Suprapubic skin (tissue), 4 donors: Measurements from ENCODE around the gene CRYBG2.

ENCODE experiments used
- EP300 ChIP-seq: sonication (generic); formaldehyde crosslinking; IDR thresholded peaks from one replicate; pipeline ENCODE4 v1.6.1; 2017; ENCODE audit warnings: antibody characterized with exemption
- POLR2AphosphoS5 ChIP-seq, 3 donors: sonication (generic); formaldehyde crosslinking; IDR thresholded peaks; one replicate each; pipeline ENCODE4 v1.6.1; 2017; ENCODE audit warnings: antibody characterized with exemption in 3 of 3
- TF ChIP-seq, protein P1 (sequence below), 2 donors: fragments of 200-600 bp in 1 of 2; fragments of 450-650 bp in 1 of 2; sonication (generic) in 1 of 2; IDR thresholded peaks; one replicate each; pipeline ENCODE4 v1.5.1; 2016 to 2019; ENCODE audit warnings: antibody characterized with exemption in 2 of 2, mild to moderate bottlenecking in 1 of 2, moderate library complexity in 1 of 2

DNA sequence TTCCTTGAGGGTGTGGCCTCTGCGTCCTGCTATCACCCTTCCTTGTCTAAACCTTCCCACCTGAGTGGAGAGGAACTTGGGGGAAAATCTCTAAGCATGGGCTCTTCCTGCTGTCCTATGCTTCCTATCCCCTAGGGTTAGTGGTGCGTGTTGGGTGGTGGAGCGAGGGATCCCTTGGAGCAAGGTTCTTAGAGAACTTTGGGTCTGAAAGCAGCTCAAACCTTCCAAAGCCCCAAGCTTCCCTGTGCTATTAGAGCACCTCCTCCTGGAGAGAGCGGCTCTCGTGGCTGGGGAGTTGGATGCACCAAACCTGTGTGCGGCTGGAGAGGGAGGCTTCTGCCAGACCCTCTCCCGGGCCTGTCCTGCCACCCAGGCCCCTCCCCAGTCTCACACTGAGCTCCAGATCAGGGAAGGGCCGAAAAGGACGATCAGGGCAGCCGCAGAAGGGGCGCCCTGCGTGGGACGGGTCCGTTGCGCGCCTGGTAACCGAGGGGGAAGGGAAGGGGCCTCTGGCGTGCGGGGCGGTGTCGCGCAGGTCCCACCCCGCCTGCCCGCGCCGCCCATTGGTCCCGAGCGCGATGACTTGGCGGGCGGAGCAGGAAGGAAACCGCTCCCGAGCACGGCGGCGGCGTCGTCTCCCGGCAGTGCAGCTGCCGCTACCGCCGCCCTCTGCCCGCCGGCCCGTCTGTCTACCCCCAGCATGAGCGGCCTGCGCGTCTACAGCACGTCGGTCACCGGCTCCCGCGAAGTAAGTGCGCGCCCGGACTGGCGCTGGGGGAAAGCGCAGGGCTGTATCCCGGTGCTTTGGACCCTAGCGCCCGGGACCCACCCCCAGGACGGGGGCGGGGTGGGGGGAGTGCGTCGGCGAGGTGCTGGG, 74.2 kb downstream of the CRYBG2 start, which contains the start of gene SH3BGRL3:
- TF ChIP-seq, protein P1, sequence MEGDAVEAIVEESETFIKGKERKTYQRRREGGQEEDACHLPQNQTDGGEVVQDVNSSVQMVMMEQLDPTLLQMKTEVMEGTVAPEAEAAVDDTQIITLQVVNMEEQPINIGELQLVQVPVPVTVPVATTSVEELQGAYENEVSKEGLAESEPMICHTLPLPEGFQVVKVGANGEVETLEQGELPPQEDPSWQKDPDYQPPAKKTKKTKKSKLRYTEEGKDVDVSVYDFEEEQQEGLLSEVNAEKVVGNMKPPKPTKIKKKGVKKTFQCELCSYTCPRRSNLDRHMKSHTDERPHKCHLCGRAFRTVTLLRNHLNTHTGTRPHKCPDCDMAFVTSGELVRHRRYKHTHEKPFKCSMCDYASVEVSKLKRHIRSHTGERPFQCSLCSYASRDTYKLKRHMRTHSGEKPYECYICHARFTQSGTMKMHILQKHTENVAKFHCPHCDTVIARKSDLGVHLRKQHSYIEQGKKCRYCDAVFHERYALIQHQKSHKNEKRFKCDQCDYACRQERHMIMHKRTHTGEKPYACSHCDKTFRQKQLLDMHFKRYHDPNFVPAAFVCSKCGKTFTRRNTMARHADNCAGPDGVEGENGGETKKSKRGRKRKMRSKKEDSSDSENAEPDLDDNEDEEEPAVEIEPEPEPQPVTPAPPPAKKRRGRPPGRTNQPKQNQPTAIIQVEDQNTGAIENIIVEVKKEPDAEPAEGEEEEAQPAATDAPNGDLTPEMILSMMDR (IDR thresholded peaks at IDR 0.05), result peak in 1 of 2 donors; percentile 46
- TF ChIP-seq EP300 (no peak), POLR2AphosphoS5 (IDR thresholded peaks at IDR 0.05) (peak in 2 of 3 donors; percentile 42 to 87)
